GM23248 (cell line): ENCODE measurements around the gene HOXC6.

Experiments
- EZH2 ChIP-seq: fragments of 200-600 bp; sonication (generic); IDR thresholded peaks from 2 replicates; pipeline ENCODE4 v1.6.1; 2018; ENCODE audit warnings: antibody characterized with exemption, mild to moderate bottlenecking; ENCODE audit not compliant: insufficient read depth, poor library complexity, severe bottlenecking
- EZH2phosphoT487 ChIP-seq: fragments of 200-600 bp; sonication (generic); IDR thresholded peaks from 2 replicates; pipeline ENCODE4 v1.6.1; 2018; ENCODE audit warnings: antibody characterized with exemption, moderate library complexity, mild to moderate bottlenecking, low read depth; ENCODE audit not compliant: insufficient read depth

DNA sequence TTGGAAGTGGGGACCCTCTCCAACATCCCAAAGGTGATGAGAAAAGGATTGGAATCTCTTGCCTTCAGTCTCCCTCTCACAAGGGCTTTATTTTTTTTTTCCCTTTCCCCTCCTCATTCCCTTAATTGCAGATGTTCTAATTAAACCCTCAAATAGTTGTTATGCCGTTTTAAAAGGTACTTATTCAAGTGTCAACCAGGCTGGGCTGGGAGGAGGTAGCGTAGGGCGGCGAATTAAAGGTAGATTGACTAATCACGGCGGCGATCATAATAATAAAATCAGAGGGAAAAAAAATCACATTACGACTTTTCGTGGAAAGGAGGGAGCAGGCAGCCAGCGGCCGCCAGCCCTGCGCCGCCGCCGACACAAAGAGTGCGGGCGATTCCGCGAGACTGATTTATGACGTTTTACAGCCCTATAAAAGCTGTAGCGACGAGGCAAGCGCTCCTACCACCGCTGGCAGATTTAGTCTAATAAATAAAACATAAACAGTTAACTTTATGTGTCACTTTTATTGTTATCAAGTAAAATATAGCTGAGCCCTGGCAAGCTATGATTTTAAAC is 23.7 kb downstream of the HOXC6 start:
- no peak for TF ChIP-seq EZH2
- TF ChIP-seq EZH2phosphoT487 = no peak
